ENCODE data around the gene CD34.

CD34 gene

GRCh38 chr1:207841293-207841692 lies 69.6 kb downstream of the CD34 start:
- POLR2A ChIA-PET: no interaction called here
- CTCF ChIA-PET: interaction anchor here (0.8 to 26.9 kb wide), 6 partner anchors 13 to 122 kb away, joined by 3 to 547 read pairs (median 7); no protein-coding TSS in a partner anchor
- H3K4me3 ChIP-seq (ENCODE audit: low read depth, low read length): no peak overlapping the region
- DNase-seq (ENCODE audit: low read depth, low spot score): no peak
- TF ChIP-seq CTCF (IDR thresholded peaks at IDR 0.05; ENCODE audit: insufficient read depth, low read length, missing control alignments): no peak

GRCh38 chr1:207840380-207840779 lies 70.5 kb downstream of the CD34 start:
- TF ChIP-seq CTCF (IDR thresholded peaks at IDR 0.05; ENCODE audit: insufficient read depth, low read length, missing control alignments): no peak
- H3K4me3 ChIP-seq (ENCODE audit: low read depth, low read length): no peak overlapping the region
- DNase-seq (ENCODE audit: low read depth, low spot score): no peak
- ChIA-PET POLR2A (no interaction called here), CTCF (interaction anchor here (0.8 to 26.9 kb wide), 5 partner anchors 12 to 123 kb away, joined by 3 to 547 read pairs (median 8); no protein-coding TSS in a partner anchor)

- POLR2A ChIA-PET: no interaction called here
- no peak for TF ChIP-seq CTCF (IDR thresholded peaks at IDR 0.05; ENCODE audit: insufficient read depth, low read length, missing control alignments)
- CTCF ChIA-PET: interaction anchor here (6.4 to 26.9 kb wide), 2 partner anchors 11 to 24 kb away, joined by 78 to 547 read pairs; no protein-coding TSS in a partner anchor
Measured at GRCh38 chr1:207839083-207839413, 71.9 kb downstream of the CD34 start.

GRCh38 chr1:207838156-207839082 lies 72.5 kb downstream of the CD34 start:
- H3K4me3 ChIP-seq (ENCODE audit: low read depth, low read length): no peak overlapping the region
- DNase-seq (ENCODE audit: low read depth, low spot score): no peak
- ChIA-PET CTCF (interaction anchor here (6.4 to 26.9 kb wide), 2 partner anchors 10 to 24 kb away, joined by 78 to 547 read pairs; no protein-coding TSS in a partner anchor), POLR2A (no interaction called here)
- no peak for TF ChIP-seq CTCF (IDR thresholded peaks at IDR 0.05; ENCODE audit: insufficient read depth, low read length, missing control alignments)

More at GRCh38 chr1:207839083-207839413, 71.9 kb downstream of the CD34 start:
- no peak for DNase-seq (ENCODE audit: low read depth, low spot score)
- H3K4me3 ChIP-seq (ENCODE audit: low read depth, low read length): no peak overlapping the region

- TF ChIP-seq CTCF (IDR thresholded peaks at IDR 0.05; ENCODE audit: insufficient read depth, low read length, missing control alignments): no peak
- ChIA-PET CTCF (interaction anchor here (6.4 to 26.9 kb wide), 2 partner anchors 9 to 25 kb away, joined by 78 to 547 read pairs; no protein-coding TSS in a partner anchor), POLR2A (no interaction called here)
- no peak for DNase-seq (ENCODE audit: low read depth, low spot score)
- no peak overlapping the region for H3K4me3 ChIP-seq (ENCODE audit: low read depth, low read length)
Measured at GRCh38 chr1:207837673-207838072, 73.3 kb downstream of the CD34 start.

Measured in AG04449 (cell line).